ENCODE measurements around the gene FOXJ3. TPM values are rescaled to one million over a fixed set of nuclear protein-coding genes. Genes with fewer than 3 reads are reported as not detected.

FOXJ3 gene
- total and polyA plus RNA-seq, 2 of the 13 experiments (the other 11 are each of a cell fraction or from before 2014, with no cell fraction given): 16.6 to 48.5 TPM

GRCh38 chr1:42319871-42320484 lies 15.1 kb downstream of the FOXJ3 start (continued):
- TF ChIP-seq ARID5B (CRISPR knock-in tag; IDR thresholded peaks at IDR 0.05) (peak; percentile 88), ZNF33B (CRISPR knock-in tag; IDR thresholded peaks at IDR 0.05) (no peak), ZFYVE20 (CRISPR knock-in tag; IDR thresholded peaks at IDR 0.05; ENCODE audit: borderline replicate concordance, low read depth) (no peak), ZNF180 (CRISPR knock-in tag; IDR thresholded peaks at IDR 0.05; ENCODE audit: borderline replicate concordance, low read depth) (no peak), MEIS1 (CRISPR knock-in tag; IDR thresholded peaks at IDR 0.05; ENCODE audit: borderline replicate concordance) (no peak), HMG20A (CRISPR knock-in tag; IDR thresholded peaks at IDR 0.05; ENCODE audit: borderline replicate concordance) (peak; percentile 60; the same call in 1 of the 2 replicates), MBD4 (IDR thresholded peaks at IDR 0.05; ENCODE audit: borderline replicate concordance, low read length) (no peak), POLR2A (IDR thresholded peaks at IDR 0.05; ENCODE audit: insufficient read depth in 1 of 2, low read depth in 2 of 2, low read length in 2 of 2) (no peak), CEBPB (IDR thresholded peaks at IDR 0.05; ENCODE audit: borderline replicate concordance, low read depth, low read length) (no peak), ZNF687 (CRISPR knock-in tag; IDR thresholded peaks at IDR 0.05) (no peak), HDAC2 (CRISPR knock-in tag; IDR thresholded peaks at IDR 0.05) (peak; percentile 55), PLRG1 (conservative IDR thresholded peaks at IDR 0.05) (no peak), ZNF317 (CRISPR knock-in tag; IDR thresholded peaks at IDR 0.05) (no peak), HNRNPUL1 (IDR thresholded peaks at IDR 0.05; ENCODE audit: low read depth, low read length) (no peak), ZNF614 (CRISPR knock-in tag; IDR thresholded peaks at IDR 0.05; ENCODE audit: borderline replicate concordance) (no peak), ZSCAN31 (CRISPR knock-in tag; IDR thresholded peaks at IDR 0.05; ENCODE audit: low read depth) (no peak), E2F5 (CRISPR knock-in tag; conservative IDR thresholded peaks at IDR 0.05) (no peak), SUZ12 (IDR thresholded peaks at IDR 0.05; ENCODE audit: low read depth, low read length) (no peak), DMTF1 (CRISPR knock-in tag; IDR thresholded peaks at IDR 0.05) (no peak)
